GM23338 (cell line): Measurements from ENCODE around the gene FN1. TPM values are rescaled to one million over a fixed set of nuclear protein-coding genes. Genes with fewer than 3 reads are reported as not detected.
A peak's percentile ranks its signal among the peaks of the same experiment; 100 is the strongest.

Experiments
- ATAC-seq: fragments of 200-7000 bp; cut with Tn5 transposase; 3 replicates; pipeline ENCODE4 v1.9.1; 2020
- DNase-seq: peaks from one replicate; pipeline ENCODE4 v3.0.0-alpha.2; 2015; ENCODE audit warnings: low spot score
- H2AFZ ChIP-seq: fragments of 200-600 bp; sonication (generic); 2 replicates; pipeline ENCODE4 v1.8.0; 2016; ENCODE audit warnings: antibody characterized with exemption, mild to moderate bottlenecking, moderate library complexity
- H3F3A ChIP-seq: fragments of 200-600 bp; sonication (generic); replicated peaks from 2 replicates; pipeline ENCODE4 v1.8.0; 2017; ENCODE audit warnings: antibody characterized with exemption, mixed run types, low read depth
- H3K27ac ChIP-seq: fragments of 200-600 bp; sonication (generic); 2 replicates; pipeline ENCODE4 v1.6.1; 2016; ENCODE audit warnings: low read depth
- H3K27me3 ChIP-seq: fragments of 200-600 bp; sonication (generic); 2 replicates; pipeline ENCODE4 v1.8.0; 2016; ENCODE audit warnings: mild to moderate bottlenecking, mixed run types, moderate library complexity; ENCODE audit not compliant: insufficient read depth
- H3K36me3 ChIP-seq: fragments of 200-600 bp; sonication (generic); 2 replicates; pipeline ENCODE4 v1.8.0; 2016; ENCODE audit warnings: mild to moderate bottlenecking; ENCODE audit not compliant: insufficient read depth
- H3K4me1 ChIP-seq: fragments of 200-600 bp; sonication (generic); 2 replicates; pipeline ENCODE4 v1.8.0; 2016; ENCODE audit warnings: mild to moderate bottlenecking, moderate library complexity; ENCODE audit not compliant: insufficient read depth
- H3K4me2 ChIP-seq: fragments of 200-600 bp; sonication (generic); 2 replicates; pipeline ENCODE4 v1.7.1; 2017; ENCODE audit warnings: mixed run types
- H3K4me3 ChIP-seq: fragments of 200-600 bp; sonication (generic); 2 replicates; pipeline ENCODE4 v1.6.1; 2016; ENCODE audit warnings: mixed run types
- H3K79me2 ChIP-seq: fragments of 200-600 bp; sonication (generic); replicated peaks from 2 replicates; pipeline ENCODE4 v1.8.0; 2017; ENCODE audit warnings: mild to moderate bottlenecking; ENCODE audit not compliant: insufficient read depth
- H3K9me2 ChIP-seq: fragments of 200-600 bp; sonication (generic); 2 replicates; pipeline ENCODE4 v1.8.0; 2017; ENCODE audit not compliant: insufficient read depth
- H4K20me1 ChIP-seq: fragments of 200-600 bp; sonication (generic); replicated peaks from 2 replicates; pipeline ENCODE4 v1.8.0; 2017; ENCODE audit warnings: mild to moderate bottlenecking; ENCODE audit not compliant: insufficient read depth
- H3K27ac Mint-ChIP-seq: 2 replicates; pipeline ENCODE4 v1.8.0; 2020; ENCODE audit warnings: inconsistent platforms, mild to moderate bottlenecking, moderate library complexity, mixed read lengths
- H3K27me3 Mint-ChIP-seq: 3 replicates; pipeline ENCODE4 v1.8.0; 2022; ENCODE audit warnings: low read depth, mild to moderate bottlenecking, moderate library complexity, mixed read lengths, inconsistent platforms; ENCODE audit not compliant: insufficient read depth, poor library complexity
- H3K36me3 Mint-ChIP-seq: 3 replicates; pipeline ENCODE4 v1.8.0; 2021; ENCODE audit warnings: low read depth, mild to moderate bottlenecking, inconsistent platforms, moderate library complexity, mixed read lengths
- H3K4me1 Mint-ChIP-seq: 3 replicates; pipeline ENCODE4 v1.8.0; 2020; ENCODE audit warnings: mild to moderate bottlenecking, inconsistent platforms, mixed read lengths
- H3K4me3 Mint-ChIP-seq: 3 replicates; pipeline ENCODE4 v1.8.0; 2021; ENCODE audit warnings: moderate library complexity, mild to moderate bottlenecking, inconsistent platforms, mixed read lengths
- H3K9me3 Mint-ChIP-seq: 3 replicates; pipeline ENCODE4 v1.8.0; 2020; ENCODE audit warnings: moderate library complexity, mild to moderate bottlenecking, inconsistent platforms, mixed read lengths
- EZH2 ChIP-seq: fragments of 200-600 bp; sonication (generic); IDR thresholded peaks from one replicate; pipeline ENCODE4 v1.8.0; 2017; ENCODE audit warnings: antibody characterized with exemption, mild to moderate bottlenecking, low read depth; ENCODE audit not compliant: unreplicated experiment
- EZH2phosphoT487 ChIP-seq: fragments of 200-600 bp; sonication (generic); IDR thresholded peaks from one replicate; pipeline ENCODE4 v1.8.1; 2018; ENCODE audit warnings: antibody characterized with exemption; ENCODE audit not compliant: unreplicated experiment
- JUNB ChIP-seq: IDR thresholded peaks from one replicate; pipeline ENCODE4 v1.6.1; 2016; ENCODE audit warnings: antibody characterized with exemption; ENCODE audit not compliant: unreplicated experiment
- NANOG ChIP-seq: IDR thresholded peaks from 2 replicates; pipeline ENCODE4 v1.6.1; 2016; ENCODE audit warnings: antibody characterized with exemption, borderline replicate concordance
- STAT1 ChIP-seq: IDR thresholded peaks from one replicate; pipeline ENCODE4 v1.6.1; 2016; ENCODE audit warnings: antibody characterized with exemption; ENCODE audit not compliant: unreplicated experiment
- ZNF114 ChIP-seq: fragments of 250-450 bp; sonication (Bioruptor Pico); IDR thresholded peaks from 2 replicates; pipeline ENCODE4 v1.5.0; 2020; ENCODE audit warnings: mild to moderate bottlenecking, moderate library complexity
- ZNF331 ChIP-seq: fragments of 250-450 bp; sonication (Bioruptor Pico); IDR thresholded peaks from 2 replicates; pipeline ENCODE4 v1.5.0; 2020; ENCODE audit warnings: low read depth, mild to moderate bottlenecking, moderate library complexity
- ZNF462 ChIP-seq: fragments of 250-450 bp; sonication (Bioruptor Pico); IDR thresholded peaks from 2 replicates; pipeline ENCODE4 v1.5.0; 2020; ENCODE audit warnings: mild to moderate bottlenecking, moderate library complexity
- polyA plus RNA-seq: library from polyadenylated mRNA; unstranded; fragments of >200 nt; fragmentation: Nextera tagmentation; extraction: Ambion mirVana; gene quantifications from 2 replicates; pipeline ENCODE4 v1.2.1, GENCODE V29; 2016
- total RNA-seq: library from RNA; depleted of rRNA; stranded (reverse); fragments of >200 nt; shearing (Covaris generic); gene quantifications from 2 replicates; pipeline ENCODE4 v1.2.3, GENCODE V29; 2014

Gene FN1
- total and polyA plus RNA-seq, 2 experiments from 2014 or later, result 79.6 to 255 TPM

- TF ChIP-seq ZNF462 (CRISPR knock-in tag) (no peak), JUNB (no peak), NANOG (no peak), ZNF331 (no peak)
Observed at GRCh38 chr2:215436705-215437565, 1.1 kb upstream of the FN1 start (continued).

GRCh38 chr2:215435280-215435869, 493 bp downstream of the FN1 start:
- peak; percentile 82 for ATAC-seq
- Mint-ChIP-seq H3K4me1 (peaks cover 29% of the 10 kb centered on the region), H3K27me3 (peaks cover 8% of the 10 kb centered on the region), H3K9me3 (no peaks in the 10 kb centered on the region), H3K36me3 (peaks cover 20% of the 10 kb centered on the region), H3K4me3 (peak overlapping the region; percentile 76), H3K27ac (no peak overlapping the region)
- Histone ChIP-seq H3K4me2 (peak overlapping the region; percentile 88), H3K4me3 (peak overlapping the region; percentile 87), H3K4me1 (peaks cover 18% of the 10 kb centered on the region), H3K36me3 (peaks cover 23% of the 10 kb centered on the region), H3F3A (no peaks in the 10 kb centered on the region), H3K27me3 (no peaks in the 10 kb centered on the region), H4K20me1 (no peaks in the 10 kb centered on the region), H3K79me2 (peaks cover 7% of the 10 kb centered on the region; the same call in 1 of the 2 replicates), H3K9me2 (no peaks in the 10 kb centered on the region), H3K27ac (no peak overlapping the region), H2AFZ (peak overlapping the region; percentile 75; the same call in 1 of the 2 replicates)
- peak; percentile 77 for DNase-seq
- TF ChIP-seq ZNF462 (CRISPR knock-in tag) (no peak), EZH2phosphoT487 (no peak), EZH2 (no peak), ZNF114 (CRISPR knock-in tag) (no peak), STAT1 (no peak)
